Thyroid gland (tissue), 4 donors: ENCODE results near the gene ZNF324.
"Not testable (repeated sequence)": the region's sequence is repeated elsewhere in the genome, so short reads cannot be mapped to it uniquely, and the experiment has no call there.

Experiments
- POLR2A ChIP-seq, 2 donors: fragments of 450-650 bp; IDR thresholded peaks; one replicate each; pipeline ENCODE4 v1.6.1; 2017; ENCODE audit warnings: antibody characterized with exemption in 2 of 2, mild to moderate bottlenecking in 2 of 2, moderate library complexity in 1 of 2
- TF ChIP-seq, protein P1 (sequence below), 6 experiments: fragments of 200-600 bp in 3 of 6; fragments of 450-650 bp in 3 of 6; sonication (generic) in 3 of 6; IDR thresholded peaks; one replicate each; pipeline ENCODE4 v1.5.1; 2016 to 2019; ENCODE audit warnings: antibody characterized with exemption in 6 of 6, mild to moderate bottlenecking in 2 of 6, inconsistent platforms in 1 of 6, moderate library complexity in 1 of 6

DNA sequence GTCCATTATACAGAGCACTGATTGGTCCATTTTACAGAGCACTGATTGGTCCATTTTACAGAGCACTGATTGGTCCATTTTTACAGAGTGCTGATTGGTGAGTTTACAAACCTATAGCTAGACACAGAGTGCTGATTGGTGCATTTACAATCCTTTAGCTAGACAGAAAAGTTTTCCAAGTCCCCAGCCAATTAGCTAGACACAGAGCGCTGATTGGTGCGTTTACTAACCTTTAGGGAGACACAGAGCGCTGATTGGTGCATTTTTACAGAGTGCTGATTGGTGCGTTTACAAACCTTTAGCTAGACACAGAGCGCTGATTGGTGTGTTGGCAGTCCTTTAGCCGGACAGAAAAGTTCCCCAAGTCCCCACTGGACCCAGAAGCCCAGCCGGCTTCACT, 23.9 kb upstream of the ZNF324 start:
- TF ChIP-seq POLR2A (IDR thresholded peaks at IDR 0.05): not testable (repeated sequence)
- TF ChIP-seq, protein P1, sequence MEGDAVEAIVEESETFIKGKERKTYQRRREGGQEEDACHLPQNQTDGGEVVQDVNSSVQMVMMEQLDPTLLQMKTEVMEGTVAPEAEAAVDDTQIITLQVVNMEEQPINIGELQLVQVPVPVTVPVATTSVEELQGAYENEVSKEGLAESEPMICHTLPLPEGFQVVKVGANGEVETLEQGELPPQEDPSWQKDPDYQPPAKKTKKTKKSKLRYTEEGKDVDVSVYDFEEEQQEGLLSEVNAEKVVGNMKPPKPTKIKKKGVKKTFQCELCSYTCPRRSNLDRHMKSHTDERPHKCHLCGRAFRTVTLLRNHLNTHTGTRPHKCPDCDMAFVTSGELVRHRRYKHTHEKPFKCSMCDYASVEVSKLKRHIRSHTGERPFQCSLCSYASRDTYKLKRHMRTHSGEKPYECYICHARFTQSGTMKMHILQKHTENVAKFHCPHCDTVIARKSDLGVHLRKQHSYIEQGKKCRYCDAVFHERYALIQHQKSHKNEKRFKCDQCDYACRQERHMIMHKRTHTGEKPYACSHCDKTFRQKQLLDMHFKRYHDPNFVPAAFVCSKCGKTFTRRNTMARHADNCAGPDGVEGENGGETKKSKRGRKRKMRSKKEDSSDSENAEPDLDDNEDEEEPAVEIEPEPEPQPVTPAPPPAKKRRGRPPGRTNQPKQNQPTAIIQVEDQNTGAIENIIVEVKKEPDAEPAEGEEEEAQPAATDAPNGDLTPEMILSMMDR (IDR thresholded peaks at IDR 0.05): not testable (repeated sequence)
